ENCODE data around the gene DPP4. TPM values are rescaled to one million over a fixed set of nuclear protein-coding genes. Genes with fewer than 3 reads are reported as not detected.

DPP4 gene
- total RNA-seq, 2 experiments from 2014 or later: not detected

DNA sequence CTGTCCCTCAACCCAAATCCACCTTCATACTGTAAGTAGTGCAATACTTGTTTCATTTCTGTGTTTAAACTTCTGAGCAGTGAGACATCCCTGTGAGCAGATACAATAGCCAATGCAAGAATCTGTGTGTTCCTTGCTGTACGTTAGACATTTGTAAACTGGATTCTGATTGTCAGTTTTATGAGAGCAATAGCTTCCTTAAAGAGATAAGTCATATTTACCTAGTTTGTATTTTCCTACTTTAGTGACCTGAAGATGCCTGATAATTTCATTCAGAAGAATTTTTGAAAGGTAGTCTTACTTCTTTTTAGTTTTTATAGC, 90.7 kb downstream of the DPP4 start:
- ChIA-PET POLR2A (no interaction called here), CTCF (ENCODE audit: unreplicated experiment) (no interaction called here)
- no TSS peak for BruUV-seq (replicated peaks)
- H4K20me1 ChIP-seq (ENCODE audit: insufficient read depth, low read length): no peaks in the 10 kb centered on the region
- no peak overlapping the region for H2AFZ ChIP-seq (ENCODE audit: low read length)
- H3K4me2 ChIP-seq (ENCODE audit: low read length): no peak overlapping the region
- H3K27ac ChIP-seq (ENCODE audit: low read depth, low read length, poor library complexity, severe bottlenecking): no peak overlapping the region
- H3K36me3 ChIP-seq (ENCODE audit: insufficient read depth, low read length): no peaks in the 10 kb centered on the region
- H3K4me3 ChIP-seq (ENCODE audit: low read depth, low read length, poor library complexity, severe bottlenecking): no peak overlapping the region
- TF ChIP-seq EZH2phosphoT487 (IDR thresholded peaks at IDR 0.05; ENCODE audit: borderline replicate concordance, low read depth, low read length): no peak
- TF ChIP-seq, protein P1, sequence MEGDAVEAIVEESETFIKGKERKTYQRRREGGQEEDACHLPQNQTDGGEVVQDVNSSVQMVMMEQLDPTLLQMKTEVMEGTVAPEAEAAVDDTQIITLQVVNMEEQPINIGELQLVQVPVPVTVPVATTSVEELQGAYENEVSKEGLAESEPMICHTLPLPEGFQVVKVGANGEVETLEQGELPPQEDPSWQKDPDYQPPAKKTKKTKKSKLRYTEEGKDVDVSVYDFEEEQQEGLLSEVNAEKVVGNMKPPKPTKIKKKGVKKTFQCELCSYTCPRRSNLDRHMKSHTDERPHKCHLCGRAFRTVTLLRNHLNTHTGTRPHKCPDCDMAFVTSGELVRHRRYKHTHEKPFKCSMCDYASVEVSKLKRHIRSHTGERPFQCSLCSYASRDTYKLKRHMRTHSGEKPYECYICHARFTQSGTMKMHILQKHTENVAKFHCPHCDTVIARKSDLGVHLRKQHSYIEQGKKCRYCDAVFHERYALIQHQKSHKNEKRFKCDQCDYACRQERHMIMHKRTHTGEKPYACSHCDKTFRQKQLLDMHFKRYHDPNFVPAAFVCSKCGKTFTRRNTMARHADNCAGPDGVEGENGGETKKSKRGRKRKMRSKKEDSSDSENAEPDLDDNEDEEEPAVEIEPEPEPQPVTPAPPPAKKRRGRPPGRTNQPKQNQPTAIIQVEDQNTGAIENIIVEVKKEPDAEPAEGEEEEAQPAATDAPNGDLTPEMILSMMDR (conservative IDR thresholded peaks at IDR 0.05; ENCODE audit: low read length): no peak
- H3K4me1 ChIP-seq (ENCODE audit: insufficient read depth, low read length, poor library complexity, severe bottlenecking): no peaks in the 10 kb centered on the region
- no peaks in the 10 kb centered on the region for H3K9me3 ChIP-seq (ENCODE audit: low read length)
- H3K9me2 ChIP-seq (ENCODE audit: insufficient read depth, low read length): no peaks in the 10 kb centered on the region
- no peak for DNase-seq (ENCODE audit: low spot score)
- intact Hi-C loops (cut with micrococcal nuclease; ENCODE audit: unreplicated experiment): no loop called here
- H3K79me2 ChIP-seq (ENCODE audit: insufficient read depth, low read depth, low read length): no peaks in the 10 kb centered on the region

DNA sequence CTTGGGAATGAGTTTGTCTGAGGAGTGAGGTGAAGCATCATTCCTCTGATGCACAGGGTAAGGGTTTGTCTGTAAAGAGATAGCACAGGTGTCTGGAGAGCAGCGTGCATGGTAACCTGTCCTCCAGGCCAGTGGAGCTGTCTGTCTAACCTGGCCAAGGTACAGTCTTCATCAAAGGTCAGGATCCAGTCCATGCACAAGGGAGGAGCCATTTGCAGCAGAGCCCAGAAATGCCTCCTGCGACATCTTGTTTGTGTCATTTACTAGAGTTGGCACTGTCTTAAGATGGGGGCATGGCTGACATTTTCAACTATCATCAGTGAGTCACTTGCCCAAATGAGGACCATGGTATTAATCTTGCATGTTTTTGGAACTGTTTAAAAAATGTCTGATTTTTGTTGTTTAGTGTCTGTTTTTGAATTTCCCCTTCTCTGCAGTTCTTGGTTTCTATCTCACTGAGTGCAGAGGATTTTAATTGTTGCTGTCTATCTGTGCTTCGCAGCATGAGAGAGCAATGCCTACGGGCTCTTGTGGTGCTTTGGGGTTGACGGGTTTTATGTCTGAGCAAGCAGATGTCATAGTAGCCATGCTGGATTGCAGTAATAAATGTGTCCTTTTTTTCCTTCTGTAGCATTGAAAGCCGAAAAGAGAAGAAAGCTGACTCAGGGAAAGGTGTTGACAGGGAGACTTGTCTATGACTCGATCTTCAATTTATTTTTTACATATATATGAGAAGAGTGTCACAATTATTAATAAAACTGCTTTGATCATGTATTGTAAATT, 91.3 kb downstream of the DPP4 start:
- POLR2A ChIA-PET: no interaction called here
- H3K36me3 ChIP-seq (ENCODE audit: insufficient read depth, low read length): no peaks in the 10 kb centered on the region
- BruUV-seq (replicated peaks): no TSS peak
- no peaks in the 10 kb centered on the region for H3K9me3 ChIP-seq (ENCODE audit: low read length)
- no peak overlapping the region for H3K4me2 ChIP-seq (ENCODE audit: low read length)
- CTCF ChIA-PET (ENCODE audit: unreplicated experiment): no interaction called here
- no peaks in the 10 kb centered on the region for H3K9me2 ChIP-seq (ENCODE audit: insufficient read depth, low read length)
- H3K79me2 ChIP-seq (ENCODE audit: insufficient read depth, low read depth, low read length): no peaks in the 10 kb centered on the region
- no peak for TF ChIP-seq EZH2phosphoT487 (IDR thresholded peaks at IDR 0.05; ENCODE audit: borderline replicate concordance, low read depth, low read length)
- TF ChIP-seq, protein P1 (conservative IDR thresholded peaks at IDR 0.05; ENCODE audit: low read length): no peak
- intact Hi-C loops (cut with micrococcal nuclease; ENCODE audit: unreplicated experiment): no loop called here
- H3K27ac ChIP-seq (ENCODE audit: low read depth, low read length, poor library complexity, severe bottlenecking): no peak overlapping the region
- H2AFZ ChIP-seq (ENCODE audit: low read length): no peak overlapping the region
- H3K4me1 ChIP-seq (ENCODE audit: insufficient read depth, low read length, poor library complexity, severe bottlenecking): no peaks in the 10 kb centered on the region
- no peak overlapping the region for H3K4me3 ChIP-seq (ENCODE audit: low read depth, low read length, poor library complexity, severe bottlenecking)
- no peak for DNase-seq (ENCODE audit: low spot score)
- H4K20me1 ChIP-seq (ENCODE audit: insufficient read depth, low read length): no peaks in the 10 kb centered on the region

GRCh38 chr2:161981679-161982250, 92.2 kb downstream of the DPP4 start:
- no peaks in the 10 kb centered on the region for H3K4me1 ChIP-seq (ENCODE audit: insufficient read depth, low read length, poor library complexity, severe bottlenecking)
- intact Hi-C loops (cut with micrococcal nuclease; ENCODE audit: unreplicated experiment): no loop called here
- no peaks in the 10 kb centered on the region for H3K9me3 ChIP-seq (ENCODE audit: low read length)
- no peak overlapping the region for H3K4me3 ChIP-seq (ENCODE audit: low read depth, low read length, poor library complexity, severe bottlenecking)
- H2AFZ ChIP-seq (ENCODE audit: low read length): no peak overlapping the region
- no peak overlapping the region for H3K27ac ChIP-seq (ENCODE audit: low read depth, low read length, poor library complexity, severe bottlenecking)
- H3K9me2 ChIP-seq (ENCODE audit: insufficient read depth, low read length): no peaks in the 10 kb centered on the region
- TF ChIP-seq, protein P1 (conservative IDR thresholded peaks at IDR 0.05; ENCODE audit: low read length): no peak
- no peak for TF ChIP-seq EZH2phosphoT487 (IDR thresholded peaks at IDR 0.05; ENCODE audit: borderline replicate concordance, low read depth, low read length)
- H4K20me1 ChIP-seq (ENCODE audit: insufficient read depth, low read length): no peaks in the 10 kb centered on the region
- ChIA-PET POLR2A (no interaction called here), CTCF (ENCODE audit: unreplicated experiment) (no interaction called here)
- H3K4me2 ChIP-seq (ENCODE audit: low read length): no peak overlapping the region
- DNase-seq (ENCODE audit: low spot score): no peak
- BruUV-seq (replicated peaks): no TSS peak
- no peaks in the 10 kb centered on the region for H3K36me3 ChIP-seq (ENCODE audit: insufficient read depth, low read length)
- no peaks in the 10 kb centered on the region for H3K79me2 ChIP-seq (ENCODE audit: insufficient read depth, low read depth, low read length)

All from OCI-LY7 (cell line).